Effector CD4-positive, alpha-beta T cell (primary cell): ENCODE measurements around the gene MYLIP.

Source experiments
- DNase-seq: peaks from one replicate; pipeline ENCODE4 v3.0.0-alpha.2; 2020

The MYLIP gene

DNA sequence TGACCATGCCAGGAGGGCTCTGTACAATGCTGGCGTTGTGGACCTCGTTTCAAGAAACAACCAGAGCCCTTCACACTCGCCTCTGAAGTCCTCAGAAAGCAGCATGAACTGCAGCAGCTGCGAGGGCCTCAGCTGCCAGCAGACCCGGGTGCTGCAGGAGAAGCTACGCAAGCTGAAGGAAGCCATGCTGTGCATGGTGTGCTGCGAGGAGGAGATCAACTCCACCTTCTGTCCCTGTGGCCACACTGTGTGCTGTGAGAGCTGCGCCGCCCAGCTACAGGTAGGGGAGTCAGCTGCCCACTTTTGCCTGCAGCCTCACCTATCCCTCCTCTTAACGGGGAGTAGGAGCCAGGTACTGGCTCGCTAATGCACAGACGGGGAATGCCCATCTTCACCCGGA, 16.2 kb downstream of the MYLIP start:
- no peak for DNase-seq

DNA sequence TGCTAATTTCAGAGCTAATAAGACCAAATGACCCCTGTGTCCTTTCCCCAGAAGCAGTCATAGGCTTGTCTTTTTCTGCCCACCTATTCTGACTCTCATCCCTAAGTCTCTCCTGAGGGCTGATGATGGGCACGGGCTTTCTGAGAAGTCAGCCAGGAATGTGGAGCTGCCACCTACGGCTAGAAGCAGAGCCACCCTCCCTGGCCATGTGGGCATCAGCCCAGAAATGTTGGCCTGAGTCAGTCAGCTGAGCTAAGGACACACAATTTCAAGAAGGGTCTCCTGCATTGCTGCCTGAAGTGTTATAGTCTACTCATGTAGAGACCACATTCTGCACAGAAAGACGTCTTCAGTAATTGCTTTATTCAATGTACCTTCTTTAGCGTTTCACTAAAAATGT, 17.1 kb downstream of the MYLIP start:
- DNase-seq = no peak

DNA sequence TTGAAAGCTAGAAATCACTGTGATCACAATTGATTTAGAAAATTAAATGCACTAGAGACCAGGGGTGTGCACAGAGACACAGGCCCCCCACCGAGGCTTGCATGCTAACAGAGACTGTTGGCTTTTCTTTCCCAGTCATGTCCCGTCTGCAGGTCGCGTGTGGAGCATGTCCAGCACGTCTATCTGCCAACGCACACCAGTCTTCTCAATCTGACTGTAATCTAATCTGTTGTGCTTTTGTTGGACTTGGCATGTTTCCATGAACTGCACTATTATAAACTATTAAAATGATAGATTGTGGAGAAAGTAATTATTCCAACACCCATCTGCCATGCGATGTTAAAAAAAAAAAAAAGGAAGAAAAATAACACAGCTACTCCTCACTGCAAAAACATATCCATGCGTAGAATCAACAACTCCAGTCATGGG, 17.7 kb downstream of the MYLIP start:
- no peak for DNase-seq

DNA sequence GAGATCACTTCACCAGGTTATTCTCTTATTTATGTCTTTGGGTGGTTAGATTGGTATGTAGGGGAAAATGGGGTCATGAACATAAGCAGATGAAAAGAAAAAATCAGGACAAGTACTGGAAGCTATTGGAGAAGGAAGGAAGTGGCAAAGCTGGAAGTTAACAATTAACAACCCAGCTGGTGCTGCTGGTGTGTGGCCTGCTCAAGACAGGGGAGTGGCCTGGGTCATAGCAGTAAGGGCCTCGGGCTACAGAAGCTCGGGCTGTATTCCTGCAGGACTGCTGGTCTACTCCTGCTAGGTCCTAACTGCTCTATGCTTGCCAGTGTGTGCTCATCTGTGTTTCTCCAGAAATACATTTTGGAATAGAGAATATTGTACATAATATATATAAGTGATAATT, 19.6 kb downstream of the MYLIP start:
- DNase-seq = no peak

DNA sequence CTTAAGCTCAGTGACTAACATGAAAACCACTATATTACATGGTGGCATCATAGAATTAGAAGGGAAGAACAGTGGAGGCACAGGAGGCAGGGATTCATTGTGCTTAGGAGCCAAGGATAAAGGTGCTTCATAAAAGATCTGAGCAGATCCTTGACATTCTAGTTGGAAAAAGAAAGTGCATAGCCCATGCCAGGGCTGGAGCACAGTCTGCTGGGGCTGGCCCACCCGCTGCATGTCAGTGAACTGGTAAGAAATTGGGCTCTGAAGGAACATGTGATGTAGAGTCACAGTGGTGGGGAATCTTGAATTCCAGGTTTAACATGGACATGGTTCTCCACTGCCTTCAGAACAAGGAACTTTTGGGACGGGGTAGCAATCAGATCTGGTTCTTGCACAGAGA, 20.4 kb downstream of the MYLIP start:
- no peak for DNase-seq

DNA sequence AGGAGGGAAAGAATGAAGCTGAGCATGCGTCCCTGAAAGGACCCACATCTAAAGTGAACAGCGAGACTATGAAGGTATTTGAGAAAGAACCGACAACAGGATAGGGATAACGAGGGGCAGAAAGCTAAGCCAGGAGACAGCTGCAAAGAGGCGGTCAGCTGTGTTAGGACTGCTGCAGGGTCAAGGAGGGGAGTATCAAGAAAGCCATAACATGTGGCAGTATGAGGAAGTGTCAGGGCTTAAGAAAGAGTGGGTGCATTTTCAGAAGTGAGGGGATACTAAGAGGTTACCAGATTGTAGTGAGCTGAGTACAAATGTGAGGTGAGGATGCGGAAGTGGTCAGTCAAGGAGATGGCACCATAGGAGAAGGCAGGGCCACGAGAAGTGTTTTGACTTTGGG, 21.2 kb downstream of the MYLIP start:
- DNase-seq = no peak

DNA sequence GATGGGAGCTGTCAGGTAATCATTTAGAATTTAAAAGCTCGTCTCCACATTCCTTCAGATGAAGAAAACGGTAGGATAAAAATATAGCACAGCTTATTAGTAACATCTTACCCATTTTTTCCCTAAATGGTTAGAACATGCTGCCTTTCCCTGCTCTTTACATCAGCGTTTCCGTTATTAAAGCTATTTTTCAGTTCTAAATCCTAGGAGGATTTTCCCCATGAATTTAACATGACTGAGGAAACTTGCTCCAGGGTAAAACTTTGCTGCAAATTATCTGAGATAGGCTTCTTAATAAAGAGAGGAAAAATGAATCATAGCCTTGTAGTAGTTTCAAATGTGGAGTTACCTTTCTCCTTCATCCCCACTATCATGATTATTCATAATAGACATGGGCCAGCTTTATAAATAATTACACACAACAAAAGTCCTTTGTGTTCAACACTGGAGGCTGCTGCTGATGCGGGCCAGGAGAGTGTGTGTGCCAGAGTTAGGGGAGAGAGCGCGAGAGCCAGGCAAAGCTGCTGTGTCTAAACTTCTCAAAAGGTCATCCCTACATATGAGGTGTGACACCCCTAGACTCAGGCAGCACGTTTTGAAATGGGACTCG, 24.4 kb downstream of the MYLIP start:
- no peak for DNase-seq

DNA sequence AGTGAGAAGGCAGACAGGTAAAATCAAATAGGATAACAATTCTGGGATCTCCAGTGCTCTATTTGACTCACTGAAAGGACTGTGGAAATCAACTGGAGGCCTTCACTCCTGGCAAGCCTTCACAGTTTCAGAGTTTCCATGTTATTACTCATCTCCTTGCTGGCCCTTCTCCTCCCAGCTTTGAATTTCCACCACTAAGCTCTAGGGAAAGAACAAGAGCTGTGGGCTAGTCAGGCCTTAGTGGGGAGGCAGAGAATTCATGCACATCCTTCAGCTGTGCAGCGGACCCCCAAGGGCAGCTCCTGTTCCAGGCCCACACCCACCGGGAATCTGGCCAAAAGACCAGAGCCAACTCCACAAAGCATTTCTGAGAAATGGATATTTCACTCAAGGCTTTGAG, 26.0 kb downstream of the MYLIP start:
- DNase-seq = no peak

DNA sequence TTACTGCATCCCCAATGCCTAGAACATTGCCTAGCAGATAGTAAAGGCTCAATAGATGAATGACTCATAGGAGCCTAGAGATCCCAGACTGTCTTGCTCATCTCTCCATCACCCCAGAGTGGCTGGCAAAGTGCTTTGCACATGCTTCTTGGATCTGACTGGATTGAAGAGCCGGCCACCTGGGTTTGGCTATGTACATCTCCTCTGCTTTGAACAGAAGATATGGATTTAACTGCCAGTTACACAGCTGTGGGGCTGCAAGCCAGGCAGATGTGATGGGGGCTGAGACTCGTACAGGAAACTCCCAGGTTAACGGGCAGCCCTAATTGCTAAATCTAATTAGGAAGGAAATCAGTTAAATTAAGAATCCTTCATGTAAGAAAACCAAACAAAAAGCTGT, 28.6 kb downstream of the MYLIP start:
- no peak for DNase-seq

DNA sequence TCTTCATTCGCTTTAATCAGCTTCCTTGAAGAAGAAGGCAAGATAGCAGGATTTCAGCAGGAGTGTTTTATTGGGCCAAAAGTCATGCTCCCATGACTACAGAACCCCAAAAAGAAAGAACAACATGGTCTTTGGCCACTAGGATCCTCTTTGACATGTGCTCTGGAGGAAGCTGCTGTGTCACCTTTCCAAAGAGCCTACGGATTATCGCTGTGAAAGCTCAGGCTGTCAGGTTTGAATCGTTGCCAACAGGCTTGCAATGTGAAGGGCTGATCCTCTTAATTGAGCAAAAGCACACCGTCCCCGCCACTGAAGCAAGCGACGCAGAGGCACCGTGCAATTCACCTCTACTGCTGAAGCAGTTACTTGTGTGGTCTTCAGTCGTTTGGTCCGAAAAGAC, 29.0 kb downstream of the MYLIP start:
- DNase-seq = no peak

DNA sequence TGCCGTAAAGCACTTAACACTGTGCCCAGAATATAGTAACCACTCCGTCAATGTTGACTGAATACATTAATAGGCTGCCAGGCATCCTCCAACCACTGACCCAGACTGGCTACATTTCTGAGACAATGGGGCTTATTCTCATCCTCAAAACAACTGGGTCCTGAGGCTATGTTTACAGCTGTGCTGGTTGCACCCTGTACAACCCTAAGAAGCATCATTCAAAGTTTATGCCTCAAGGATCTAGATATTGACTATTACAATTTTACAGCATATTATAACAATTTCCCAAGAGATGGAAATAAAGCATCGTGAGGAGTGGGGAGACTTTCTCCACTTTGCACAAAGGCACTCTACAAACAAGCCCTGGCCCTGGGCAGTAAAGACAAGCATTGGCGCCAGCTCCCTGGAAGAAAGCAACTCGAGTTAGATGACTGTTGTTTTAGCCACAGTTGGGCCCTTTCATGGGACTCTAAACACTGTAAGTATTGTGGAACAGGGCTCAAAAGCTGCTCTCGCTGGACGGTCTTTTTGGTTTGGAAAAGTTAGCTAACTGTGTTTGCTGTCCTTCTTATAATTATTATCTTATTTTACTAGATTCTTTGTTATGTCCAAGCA, 30.2 kb downstream of the MYLIP start:
- no peak for DNase-seq

DNA sequence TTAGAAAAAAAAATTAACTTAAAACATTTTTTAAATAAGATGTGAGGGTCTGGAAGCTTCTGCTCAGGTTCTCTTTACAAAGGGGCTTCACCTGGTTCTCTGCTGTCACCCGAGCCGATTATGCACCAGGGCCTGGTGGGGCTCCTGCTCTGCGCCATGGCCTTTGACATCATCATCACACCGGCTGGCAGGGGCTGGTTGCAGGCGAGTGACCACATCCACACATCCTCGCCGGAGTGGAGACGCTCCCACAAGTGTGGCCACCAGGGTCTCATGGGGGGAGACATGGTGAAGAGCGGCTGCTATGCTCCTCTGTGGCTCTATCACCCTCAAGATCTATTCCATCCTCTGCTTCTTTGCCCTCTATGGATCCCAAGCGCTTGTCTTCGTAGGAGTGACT, 31.9 kb downstream of the MYLIP start:
- no peak for DNase-seq

DNA sequence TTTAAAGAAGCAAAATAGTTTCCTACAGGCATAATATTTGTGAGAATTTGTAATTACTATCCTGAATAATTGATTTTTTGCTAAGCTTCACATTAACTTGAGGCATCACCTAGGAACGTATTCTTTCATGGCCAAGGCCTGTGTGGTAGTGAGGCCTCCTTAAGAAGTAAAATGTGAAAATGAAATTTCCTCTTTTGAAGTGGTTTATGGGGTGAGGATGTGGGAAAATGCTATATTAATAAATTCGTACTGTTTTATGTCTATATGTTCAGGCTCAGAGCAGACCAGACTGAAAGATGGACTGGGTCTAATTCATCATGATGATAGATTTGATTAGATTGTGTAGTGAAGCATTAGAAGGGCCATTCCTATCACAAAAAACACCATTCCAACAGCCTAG, 33.1 kb downstream of the MYLIP start:
- DNase-seq = no peak

DNA sequence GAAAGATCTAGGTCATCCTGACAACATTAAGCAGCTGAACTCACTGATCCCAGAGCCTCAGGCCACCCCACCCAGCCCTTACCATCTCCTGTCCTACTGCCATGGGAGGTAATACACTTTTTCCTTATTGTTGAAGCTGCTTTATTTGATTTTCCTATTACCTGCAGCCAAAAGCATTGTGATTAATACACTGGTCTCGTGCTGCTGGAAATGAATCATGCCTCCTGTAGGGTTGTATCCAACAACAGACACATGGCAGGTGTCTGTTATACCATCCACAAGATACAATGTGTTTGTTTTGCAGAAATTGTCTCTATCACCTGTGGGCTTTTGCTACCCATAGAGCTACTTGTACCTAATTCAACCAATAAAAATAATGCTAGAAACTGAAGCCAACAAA, 34.2 kb downstream of the MYLIP start:
- no peak for DNase-seq

DNA sequence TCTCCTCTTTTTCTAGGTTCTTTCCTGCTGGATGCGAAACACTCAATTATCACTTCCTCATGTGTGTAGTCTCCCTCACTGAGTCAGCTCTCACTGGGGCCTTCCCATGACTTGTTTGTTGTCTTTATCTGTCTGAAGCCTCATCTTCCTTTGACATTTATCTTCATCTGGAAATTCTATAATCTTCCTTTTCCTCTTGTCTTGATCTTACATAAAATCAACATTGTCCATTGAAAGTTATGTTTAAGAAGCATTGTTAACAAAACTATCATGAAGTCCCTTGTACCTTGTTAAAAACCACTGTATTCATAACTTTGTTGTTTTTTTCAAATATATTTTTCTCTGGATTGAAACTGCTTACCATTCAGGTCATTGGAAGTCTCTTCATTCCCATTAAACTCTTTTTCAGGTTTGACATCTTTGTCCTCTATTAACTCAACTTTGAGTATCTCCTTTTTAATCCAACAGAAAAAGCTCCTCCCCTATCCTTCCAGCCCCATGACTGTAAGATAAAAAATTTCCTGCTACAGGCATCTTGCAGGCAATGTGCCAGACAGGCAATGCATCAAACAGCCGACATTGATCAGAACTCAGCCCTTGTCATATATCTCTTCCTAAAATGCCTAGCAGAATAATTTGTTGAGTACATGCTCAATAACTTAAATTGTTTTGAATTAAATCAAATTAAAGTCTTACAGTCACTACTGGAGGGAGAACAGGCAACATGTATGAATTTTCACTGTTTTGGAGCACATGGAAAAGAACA, 34.8 kb downstream of the MYLIP start:
- DNase-seq = no peak

DNA sequence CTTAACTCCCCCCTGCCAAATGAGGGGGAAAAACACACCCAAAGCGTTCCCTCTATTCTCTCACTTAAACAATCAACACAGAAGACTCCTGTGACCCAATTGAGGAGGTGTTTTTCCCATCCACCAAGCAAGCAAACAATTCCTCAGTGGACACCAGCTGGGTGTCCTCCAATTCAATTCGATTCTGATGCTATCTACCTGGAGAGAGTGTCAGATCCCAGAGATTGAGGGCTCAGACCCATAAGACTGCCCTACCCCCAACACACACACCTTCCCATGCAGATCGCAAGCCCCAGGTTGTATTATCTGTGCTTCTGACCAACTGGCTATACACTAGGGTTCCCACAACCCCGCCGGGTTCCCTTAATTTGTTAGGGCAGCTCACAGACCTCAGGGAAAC, 36.8 kb downstream of the MYLIP start:
- DNase-seq = no peak

DNA sequence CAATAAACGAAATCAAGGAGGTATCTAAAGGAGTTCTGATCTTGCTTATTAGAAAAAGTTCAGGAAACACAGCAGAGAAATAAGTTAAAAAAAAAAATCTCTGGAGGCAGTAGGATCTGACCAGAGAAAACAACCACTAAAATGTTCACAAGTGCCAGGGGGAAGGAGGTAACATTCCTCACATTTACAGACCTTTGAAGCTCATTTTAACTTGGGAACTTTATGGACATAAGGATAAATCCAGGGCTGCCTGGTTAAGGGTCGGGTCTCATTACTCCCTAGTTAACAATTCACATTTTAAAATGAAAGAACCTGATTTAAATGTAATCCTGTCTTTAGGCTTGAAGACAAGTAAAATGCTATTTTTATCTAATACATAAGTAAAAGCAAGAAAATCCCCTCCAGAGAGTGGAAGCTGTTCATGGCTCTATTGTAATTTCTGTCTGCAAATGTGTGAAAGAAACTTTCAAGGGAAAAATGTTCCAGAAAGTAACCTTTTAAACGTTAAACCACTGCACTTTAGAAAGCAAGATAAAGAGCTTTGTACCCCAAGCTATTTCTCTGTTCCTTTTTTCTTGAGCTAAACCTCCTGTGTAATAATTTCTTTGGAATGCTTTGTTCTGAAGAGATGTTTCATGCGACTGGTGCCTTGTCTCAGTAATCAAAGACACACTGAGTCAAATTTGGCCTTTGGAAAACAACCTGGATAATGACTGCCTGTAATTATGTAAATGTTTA, 38.2 kb downstream of the MYLIP start:
- no peak for DNase-seq

DNA sequence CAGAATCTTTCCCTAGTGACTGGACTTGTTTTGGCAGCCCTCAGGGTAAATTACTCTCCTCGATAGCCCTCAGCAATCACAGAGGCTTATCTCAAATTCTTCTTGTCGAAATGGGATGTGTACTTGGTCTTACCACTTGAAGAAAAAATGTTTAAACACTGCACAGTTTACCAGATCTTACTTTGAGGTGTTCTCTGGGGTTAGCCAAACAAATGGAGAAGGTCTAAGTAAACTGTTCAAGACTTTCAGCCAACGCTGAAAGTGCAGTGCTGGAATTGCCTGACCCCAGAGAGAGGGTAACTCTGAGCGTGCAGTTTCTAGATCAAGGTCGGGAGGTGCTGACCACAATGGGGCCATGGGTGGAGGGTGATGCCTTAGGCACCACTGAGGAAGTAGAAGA, 39.2 kb downstream of the MYLIP start:
- no peak for DNase-seq

DNA sequence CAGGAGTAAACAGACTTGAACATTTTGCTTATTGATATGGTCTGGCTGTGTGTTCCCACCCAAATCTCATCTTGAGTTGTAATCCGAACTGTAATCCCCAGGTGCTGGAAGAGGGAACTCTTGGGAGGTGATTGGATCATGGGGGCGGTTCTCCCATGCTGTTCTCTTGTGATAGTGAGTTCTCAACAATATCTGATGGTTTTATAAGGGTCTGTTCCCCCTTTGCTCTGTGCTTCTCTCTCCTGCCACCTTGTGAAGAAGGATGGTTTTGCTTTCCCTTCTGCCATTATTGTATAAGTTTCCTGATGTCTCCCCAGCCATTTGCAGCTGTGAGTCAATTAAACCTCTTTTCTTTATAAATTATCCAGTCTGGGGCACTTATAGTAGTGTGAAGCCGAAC, 40.0 kb downstream of the MYLIP start:
- no peak for DNase-seq

DNA sequence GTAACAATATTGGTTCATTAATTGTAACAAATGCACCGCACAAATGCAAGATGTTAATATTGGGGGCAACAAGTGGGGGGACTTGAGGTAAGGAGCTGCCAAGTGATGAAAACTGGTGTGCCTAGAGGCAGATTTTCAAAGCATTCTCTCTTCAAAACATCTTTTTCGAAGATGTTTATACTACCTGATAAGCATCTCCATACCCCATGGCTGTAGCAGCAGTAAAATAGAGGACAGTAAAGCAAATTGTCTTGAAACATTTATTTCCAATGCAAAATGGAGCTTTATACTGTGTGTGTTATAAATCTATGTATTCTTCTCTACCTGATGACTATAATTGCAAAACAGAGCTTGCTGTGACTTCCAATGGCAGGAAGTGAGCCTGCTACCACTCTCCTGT, 42.5 kb downstream of the MYLIP start:
- DNase-seq = no peak

DNA sequence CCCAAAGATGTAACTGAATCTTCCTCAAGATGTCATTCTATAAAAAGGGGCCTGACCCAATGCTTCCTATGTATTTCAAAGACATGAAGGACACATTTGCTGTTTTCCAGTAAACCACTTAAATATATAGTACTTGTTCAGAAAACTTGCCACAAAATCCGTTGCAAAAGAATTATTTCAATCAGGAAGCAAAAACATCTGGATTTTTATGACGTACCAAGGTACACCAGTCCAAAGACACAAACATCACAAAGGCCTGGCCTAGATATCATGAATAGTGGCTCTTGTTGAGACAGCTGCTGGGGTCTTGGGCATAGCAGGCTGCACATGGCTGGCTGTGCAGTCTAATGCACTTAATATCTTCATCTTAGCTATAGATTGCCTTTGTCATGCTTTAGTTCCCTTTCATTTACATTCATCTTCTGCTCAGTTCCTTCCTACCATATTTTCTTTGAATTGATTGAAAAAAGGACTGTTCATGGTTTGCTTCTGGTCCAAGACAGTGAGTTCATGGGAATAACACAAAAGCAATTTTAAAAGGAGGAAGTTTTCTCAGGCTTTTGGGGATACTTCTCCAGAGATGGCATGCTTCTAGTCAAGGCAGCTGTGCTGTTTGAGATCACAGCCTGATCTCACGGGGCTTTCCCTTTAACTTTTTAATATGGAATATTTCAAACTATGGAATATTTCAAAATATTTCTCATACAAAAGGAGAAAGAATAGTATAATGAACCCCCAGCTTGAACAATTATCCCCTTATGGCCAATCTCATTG, 44.5 kb downstream of the MYLIP start:
- DNase-seq = no peak

DNA sequence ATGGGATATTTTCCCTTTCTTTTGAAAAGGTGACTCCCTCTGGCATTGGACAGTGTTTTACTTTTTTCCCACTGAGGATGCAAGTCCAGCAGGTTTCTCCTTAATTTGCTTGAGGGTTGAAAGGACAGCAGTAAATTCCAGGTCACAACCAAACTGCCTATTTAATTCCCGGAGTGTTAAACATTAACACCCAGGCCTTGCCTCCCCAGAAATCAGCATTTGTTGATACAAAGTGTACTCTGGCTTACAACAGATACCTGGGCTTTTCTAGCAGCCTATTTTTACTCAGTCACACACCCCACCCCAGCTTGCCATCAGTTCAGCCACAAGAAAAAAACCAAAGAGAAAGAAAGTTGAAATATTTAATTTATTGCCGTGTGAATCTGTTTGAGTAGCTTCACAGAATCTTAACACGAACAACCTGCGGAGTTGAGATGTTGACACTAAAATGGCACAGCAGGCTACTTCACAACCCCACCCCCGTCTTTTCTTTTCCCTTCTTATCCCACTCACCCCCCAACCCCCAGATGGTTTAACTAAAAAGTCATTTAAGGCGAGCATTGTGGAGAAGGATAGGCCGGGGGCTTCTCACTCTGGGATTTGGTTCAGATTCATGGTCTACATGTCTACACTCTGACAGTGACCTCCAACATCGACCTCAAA, 45.7 kb downstream of the MYLIP start:
- DNase-seq = no peak
